Endothelial cell of umbilical vein (primary cell): ENCODE results near the gene RAB5IF. TPM values are rescaled to one million over a fixed set of nuclear protein-coding genes. Genes with fewer than 3 reads are reported as not detected.

Source experiments
- BruUV-seq: library from RNA; stranded (reverse); fragments of 400-500 nt; replicated peaks from 2 replicates; lab custom pipeline; 2021; lab: Mats Ljungman, UMichigan
- CTCF ChIA-PET: fragments of 300-600, 350-600 bp; sonication (Branson Sonifier 250); formaldehyde crosslinking; loops from one replicate; lab custom pipeline; 2021; ENCODE audit warnings: antibody characterized with exemption, inconsistent platforms; lab: Charles Lee
- POLR2A ChIA-PET: fragments of 300-600, 350-600 bp; sonication (Branson Sonifier 250); formaldehyde crosslinking; loops from one replicate; lab custom pipeline; 2021; ENCODE audit warnings: antibody characterized with exemption, inconsistent platforms; lab: Charles Lee
- DNase-seq: peaks from one replicate; pipeline ENCODE4 v3.0.0-alpha.2; 2011; ENCODE audit warnings: low read depth, low spot score
- FAIRE-seq: peaks from 2 replicates; lab custom pipeline; 2011; peaks lifted over from hg19 to GRCh38; lab: Jason Lieb, UNC
- H2AFZ ChIP-seq: 2 replicates; pipeline ENCODE4 v1.6.0; 2012; ENCODE audit warnings: low read depth, low read length, control low read depth, inconsistent platforms
- H3K27ac ChIP-seq: 2 replicates; pipeline ENCODE4 v1.5.1; 2011; ENCODE audit warnings: low read depth, mild to moderate bottlenecking, control low read depth, low read length, moderate library complexity; ENCODE audit not compliant: insufficient read depth
- H3K27me3 ChIP-seq, 2 experiments: 2 replicates each; pipeline versions ENCODE4 v1.6.0 to v1.6.1; 2011; ENCODE audit warnings: low read length in 2 of 2, mixed read lengths in 1 of 2; ENCODE audit not compliant: control insufficient read depth in 2 of 2, insufficient read depth in 2 of 2
- H3K36me3 ChIP-seq, 2 experiments: 2 replicates in 1 of 2; 3 replicates in 1 of 2; pipeline ENCODE4 v1.5.1; 2011; ENCODE audit warnings: low read length in 2 of 2, mild to moderate bottlenecking in 1 of 2, moderate library complexity in 1 of 2; ENCODE audit not compliant: control insufficient read depth in 2 of 2, insufficient read depth in 2 of 2; ENCODE audit errors: extremely low read depth in 1 of 2
- H3K4me1 ChIP-seq: 3 replicates; pipeline ENCODE4 v1.5.1; 2011; ENCODE audit warnings: mild to moderate bottlenecking, low read length; ENCODE audit not compliant: control insufficient read depth, insufficient read depth; ENCODE audit errors: extremely low read depth
- H3K4me2 ChIP-seq: 2 replicates; pipeline ENCODE4 v1.6.1; 2011; ENCODE audit warnings: low read length, control low read depth, mixed read lengths; ENCODE audit not compliant: insufficient read depth
- H3K4me3 ChIP-seq, 3 experiments: fragments of 200-600 bp in 1 of 3; sonication (generic), shearing (Covaris generic) in 1 of 3; replicated peaks in 1 of 3; 2 replicates each; pipeline ENCODE4 v1.5.1; 2011 to 2016; ENCODE audit warnings: control low read depth in 3 of 3, low read length in 3 of 3, mild to moderate bottlenecking in 2 of 3, inconsistent platforms in 1 of 3, low read depth in 1 of 3, moderate library complexity in 1 of 3; ENCODE audit not compliant: insufficient read depth in 1 of 3
- H3K79me2 ChIP-seq: 2 replicates; pipeline ENCODE4 v1.6.0; 2012; ENCODE audit warnings: low read length, inconsistent platforms; ENCODE audit not compliant: control insufficient read depth, insufficient read depth
- H3K9ac ChIP-seq: replicated peaks from 2 replicates; pipeline ENCODE3; 2011; ENCODE audit warnings: low read length, control low read depth; ENCODE audit not compliant: insufficient read depth; ENCODE audit errors: extremely low read depth
- H3K9me1 ChIP-seq: replicated peaks from 3 replicates; pipeline ENCODE4 v1.6.0; 2011; ENCODE audit warnings: mild to moderate bottlenecking, low read length; ENCODE audit not compliant: control insufficient read depth, insufficient read depth; ENCODE audit errors: extremely low read depth
- H3K9me3 ChIP-seq: replicated peaks from 2 replicates; pipeline ENCODE4 v1.5.1; 2012; ENCODE audit warnings: low read length, inconsistent platforms; ENCODE audit not compliant: control insufficient read depth, insufficient read depth
- H4K20me1 ChIP-seq: replicated peaks from 2 replicates; pipeline ENCODE3; 2011; ENCODE audit warnings: mild to moderate bottlenecking, low read length; ENCODE audit not compliant: control insufficient read depth, insufficient read depth; ENCODE audit errors: extremely low read depth
- CTCF ChIP-seq, 2 donors: IDR thresholded peaks; 1 replicate in 1 of 2; 2 replicates in 1 of 2; pipeline ENCODE4 v1.5.1; 2011; ENCODE audit warnings: low read length in 2 of 2, mild to moderate bottlenecking in 2 of 2, moderate library complexity in 2 of 2, control low read depth in 1 of 2, inconsistent platforms in 1 of 2, low read depth in 1 of 2; ENCODE audit not compliant: insufficient read depth in 1 of 2; ENCODE audit errors: extremely low read depth in 1 of 2
- EZH2 ChIP-seq: IDR thresholded peaks from 2 replicates; pipeline ENCODE4 v1.6.1; 2012; ENCODE audit warnings: borderline replicate concordance, low read depth, mild to moderate bottlenecking, moderate library complexity, low read length, inconsistent platforms; ENCODE audit not compliant: severe bottlenecking
- FOS ChIP-seq: IDR thresholded peaks from 2 replicates; pipeline ENCODE4 v1.6.1; 2011; ENCODE audit warnings: mild to moderate bottlenecking, low read length, moderate library complexity, borderline replicate concordance; ENCODE audit not compliant: insufficient read depth
- GATA2 ChIP-seq: IDR thresholded peaks from 2 replicates; pipeline ENCODE4 v1.7.0; 2011; ENCODE audit warnings: low read depth, mild to moderate bottlenecking, moderate library complexity, mixed read lengths, low read length; ENCODE audit not compliant: insufficient read length, insufficient read depth
- JUN ChIP-seq: IDR thresholded peaks from 2 replicates; pipeline ENCODE4 v1.6.1; 2011; ENCODE audit warnings: borderline replicate concordance, low read depth; ENCODE audit not compliant: insufficient read length, insufficient read depth
- MYC ChIP-seq: IDR thresholded peaks from one replicate; pipeline ENCODE4 v1.6.1; 2011; ENCODE audit warnings: mild to moderate bottlenecking, low read depth, low read length
- POLR2A ChIP-seq: IDR thresholded peaks from 2 replicates; pipeline ENCODE4 v1.6.1; 2012; ENCODE audit warnings: low read depth, mild to moderate bottlenecking, control low read depth, low read length
- POLR2AphosphoS5 ChIP-seq: IDR thresholded peaks from 2 replicates; pipeline ENCODE4 v1.6.1; 2012; ENCODE audit warnings: low read depth, mild to moderate bottlenecking, control low read depth, low read length, moderate library complexity; ENCODE audit not compliant: insufficient read depth
- dilution Hi-C: fragments of 300-500 bp; cut with MboI; formaldehyde crosslinking; loops from one replicate; pipeline ENCODE4 v1.15.0; 2019; ENCODE audit warnings: low sequenced_read_pairs; ENCODE audit not compliant: extremely low pct_ligation_motif_present
- intact Hi-C: fragments of 100-400 bp; cut with micrococcal nuclease; formaldehyde crosslinking; loops from one replicate; pipeline ENCODE4 v1.10.0; 2022
- polyA plus RNA-seq, 4 experiments: library from polyadenylated mRNA; depleted of rRNA in 3 of 4; stranded (reverse) in 3 of 4; unstranded in 1 of 4; fragments of >200 nt; gene quantifications; 2 replicates each; pipeline versions ENCODE4 v1.2.1 to v1.2.3, GENCODE V29; 2011 to 2012; ENCODE audit warnings: missing spikeins in 1 of 4
- total RNA-seq: library from RNA; stranded (reverse); gene quantifications from 2 replicates; pipeline ENCODE4 v1.2.3, GENCODE V29; 2021
- TF ChIP-seq, protein P1 (sequence below): IDR thresholded peaks from 2 replicates; pipeline ENCODE4 v1.6.1; 2011; ENCODE audit not compliant: insufficient read depth, insufficient read length

Gene RAB5IF
- total and polyA plus RNA-seq, 2 donors (not counting 3 experiments of a cell fraction or from before 2014, with no cell fraction given) = 113 to 162 TPM

DNA sequence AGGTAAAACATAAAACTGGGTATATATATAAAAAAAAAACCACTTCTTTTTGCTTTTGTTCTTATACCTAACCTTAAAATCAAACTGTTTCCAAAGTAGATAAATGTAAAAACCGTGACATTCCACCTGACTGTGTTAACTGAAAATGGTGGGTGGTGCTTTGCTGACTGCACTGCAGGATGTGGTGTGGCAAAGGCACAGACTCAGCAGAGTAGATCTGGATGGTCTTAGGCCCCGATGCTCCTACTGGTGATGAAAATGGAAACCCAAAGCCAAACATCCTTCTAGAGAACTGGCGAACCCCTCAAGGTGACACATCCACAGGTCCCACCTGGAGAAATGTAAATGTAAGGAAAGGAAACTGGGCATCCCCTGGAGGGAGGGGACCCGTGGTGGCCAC lies 23.3 kb upstream of the RAB5IF start:
- Histone ChIP-seq H4K20me1 (no peaks in the 10 kb centered on the region), H3K9me1 (no peaks in the 10 kb centered on the region), H3K4me1 (no peaks in the 10 kb centered on the region), H3K9me3 (no peaks in the 10 kb centered on the region), H3K9ac (no peak overlapping the region), H3K27me3 (no peaks in the 10 kb centered on the region), H2AFZ (no peak overlapping the region), H3K79me2 (peaks cover 14% of the 10 kb centered on the region), H3K4me3 (no peak overlapping the region), H3K4me2 (no peak overlapping the region), H3K36me3 (peaks cover 5 to 14% of the 10 kb centered on the region in 2 experiments), H3K27ac (no peak overlapping the region)
- dilution Hi-C loops (no loop called here), intact Hi-C loops (no loop called here)
- BruUV-seq = no TSS peak
- FAIRE-seq (no peak), DNase-seq (no peak)
- TF ChIP-seq MYC = no peak
- TF ChIP-seq POLR2AphosphoS5 = no peak
- no peak for TF ChIP-seq GATA2
- no peak for TF ChIP-seq EZH2
- TF ChIP-seq JUN = no peak
- no peak for TF ChIP-seq FOS
- TF ChIP-seq, protein P1, sequence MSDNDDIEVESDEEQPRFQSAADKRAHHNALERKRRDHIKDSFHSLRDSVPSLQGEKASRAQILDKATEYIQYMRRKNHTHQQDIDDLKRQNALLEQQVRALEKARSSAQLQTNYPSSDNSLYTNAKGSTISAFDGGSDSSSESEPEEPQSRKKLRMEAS = no peak
- TF ChIP-seq CTCF (IDR thresholded peaks at IDR 0.05; ENCODE audit: extremely low read depth in 1 of 2, insufficient read depth in 1 of 2, low read depth in 1 of 2, low read length in 2 of 2) = no peak
- no peak for TF ChIP-seq POLR2A
- POLR2A ChIA-PET = no interaction called here
- CTCF ChIA-PET = no interaction called here
